Hepatocyte (in vitro differentiated cells): ENCODE data around the gene BUB1B. TPM values are rescaled to one million over a fixed set of nuclear protein-coding genes. Genes with fewer than 3 reads are reported as not detected.
A peak's percentile ranks its signal among the peaks of the same experiment; 100 is the strongest.

Experiments used
- DNase-seq: peaks from one replicate; pipeline ENCODE4 v3.0.0-alpha.2; 2016; ENCODE audit warnings: low spot score
- H2AFZ ChIP-seq: fragments of 200-600 bp; sonication (generic); 2 replicates; pipeline ENCODE4 v1.6.0; 2016; ENCODE audit warnings: antibody characterized with exemption, mild to moderate bottlenecking
- H3K27ac ChIP-seq: fragments of 200-600 bp; sonication (generic); 2 replicates; pipeline ENCODE4 v1.5.1; 2016; ENCODE audit warnings: mild to moderate bottlenecking
- H3K27me3 ChIP-seq: fragments of 200-600 bp; sonication (generic); 2 replicates; pipeline ENCODE4 v1.6.1; 2016
- H3K36me3 ChIP-seq: fragments of 200-600 bp; sonication (generic); replicated peaks from 2 replicates; pipeline ENCODE4 v1.5.1; 2016; ENCODE audit warnings: low read depth; ENCODE audit not compliant: insufficient read depth
- H3K4me1 ChIP-seq: fragments of 200-600 bp; sonication (generic); 2 replicates; pipeline ENCODE4 v1.5.1; 2016; ENCODE audit warnings: mild to moderate bottlenecking, moderate library complexity; ENCODE audit not compliant: insufficient read depth
- H3K4me2 ChIP-seq: fragments of 200-600 bp; sonication (generic); 2 replicates; pipeline ENCODE4 v1.6.0; 2016
- H3K4me3 ChIP-seq: fragments of 200-600 bp; sonication (generic); 2 replicates; pipeline ENCODE4 v1.5.1; 2016; ENCODE audit warnings: mild to moderate bottlenecking
- H3K79me2 ChIP-seq: fragments of 200-600 bp; sonication (generic); 2 replicates; pipeline ENCODE4 v1.6.0; 2017; ENCODE audit warnings: mild to moderate bottlenecking
- H3K9me2 ChIP-seq: fragments of 200-600 bp; sonication (generic); replicated peaks from 2 replicates; pipeline ENCODE4 v1.6.0; 2017; ENCODE audit warnings: mild to moderate bottlenecking; ENCODE audit not compliant: insufficient read depth
- H3K9me3 ChIP-seq: fragments of 200-600 bp; sonication (generic); 2 replicates; pipeline ENCODE4 v1.5.1; 2016; ENCODE audit warnings: low read depth, mild to moderate bottlenecking
- H4K20me1 ChIP-seq: fragments of 200-600 bp; sonication (generic); 2 replicates; pipeline ENCODE4 v1.6.0; 2016; ENCODE audit warnings: mild to moderate bottlenecking; ENCODE audit not compliant: insufficient read depth, poor library complexity, severe bottlenecking
- CTCF ChIP-seq: fragments of 200-600 bp; sonication (generic); IDR thresholded peaks from 2 replicates; pipeline ENCODE4 v1.5.1; 2016; ENCODE audit warnings: antibody characterized with exemption, mild to moderate bottlenecking; ENCODE audit not compliant: poor library complexity
- EZH2 ChIP-seq: fragments of 200-600 bp; sonication (generic); IDR thresholded peaks from 2 replicates; pipeline ENCODE4 v1.6.1; 2016; ENCODE audit warnings: antibody characterized with exemption, mild to moderate bottlenecking, borderline replicate concordance
- EZH2phosphoT487 ChIP-seq: fragments of 200-600 bp; sonication (generic); IDR thresholded peaks from one replicate; pipeline ENCODE4 v1.6.1; 2018; ENCODE audit warnings: antibody characterized with exemption, mild to moderate bottlenecking, low read depth, moderate library complexity; ENCODE audit not compliant: unreplicated experiment, severe bottlenecking
- WGBS: methylation state at CpG from one replicate; pipeline ENCODE4 v1.1.6; 2016; ENCODE audit warnings: low lambda C conversion rate; ENCODE audit errors: missing lambda C conversion rate; 5-methylcytosine and 5-hydroxymethylcytosine counted together
- polyA plus RNA-seq: library from polyadenylated mRNA; unstranded; fragments of >200 nt; fragmentation: Nextera tagmentation; extraction: Ambion mirVana; gene quantifications from 2 replicates; pipeline ENCODE4 v1.2.1, GENCODE V29; 2016
- total RNA-seq: library from RNA; depleted of rRNA; stranded (reverse); fragments of >200 nt; gene quantifications from 2 replicates; pipeline ENCODE4 v1.2.3, GENCODE V29; 2014

Gene BUB1B
- total and polyA plus RNA-seq, 2 experiments from 2014 or later = 5.3 to 11.9 TPM

GRCh38 chr15:40265355-40265754, 104.5 kb downstream of the BUB1B start:
- Histone ChIP-seq H3K4me2 (no peak overlapping the region), H3K27me3 (no peaks in the 10 kb centered on the region), H3K9me3 (no peaks in the 10 kb centered on the region), H2AFZ (no peak overlapping the region), H3K4me1 (peaks cover 11% of the 10 kb centered on the region), H4K20me1 (no peaks in the 10 kb centered on the region), H3K27ac (no peak overlapping the region), H3K9me2 (no peaks in the 10 kb centered on the region), H3K36me3 (no peaks in the 10 kb centered on the region), H3K4me3 (no peak overlapping the region), H3K79me2 (no peaks in the 10 kb centered on the region)
- TF ChIP-seq EZH2phosphoT487 (no peak), EZH2 (no peak), CTCF (no peak)
- 84% methylated on average over 10 of the region's 10 CpGs for WGBS
- no peak for DNase-seq

- H3K4me3 ChIP-seq = no peak overlapping the region
- no peaks in the 10 kb centered on the region for H4K20me1 ChIP-seq
- no peaks in the 10 kb centered on the region for H3K9me2 ChIP-seq
- H2AFZ ChIP-seq = no peak overlapping the region
- TF ChIP-seq EZH2 = no peak
- TF ChIP-seq EZH2phosphoT487 = no peak
- TF ChIP-seq CTCF = no peak
- no peak overlapping the region for H3K27ac ChIP-seq
- H3K27me3 ChIP-seq = no peaks in the 10 kb centered on the region
- no peaks in the 10 kb centered on the region for H3K79me2 ChIP-seq
- H3K36me3 ChIP-seq = no peaks in the 10 kb centered on the region
- no peak for DNase-seq
- H3K4me2 ChIP-seq = no peak overlapping the region
- WGBS = 96% methylated on average over 20 of the region's 20 CpGs
- peaks cover 11% of the 10 kb centered on the region for H3K4me1 ChIP-seq
- H3K9me3 ChIP-seq = no peaks in the 10 kb centered on the region
These were observed 105.0 kb downstream of the BUB1B start for GRCh38 chr15:40265875-40266274.

GRCh38 chr15:40266828-40267304, 106.0 kb downstream of the BUB1B start:
- H3K4me1 ChIP-seq = peaks cover 11% of the 10 kb centered on the region
- H3K4me3 ChIP-seq = no peak overlapping the region
- no peaks in the 10 kb centered on the region for H3K27me3 ChIP-seq
- TF ChIP-seq EZH2phosphoT487 (no peak), EZH2 (no peak), CTCF (no peak)
- H3K9me3 ChIP-seq = no peaks in the 10 kb centered on the region
- no peaks in the 10 kb centered on the region for H4K20me1 ChIP-seq
- DNase-seq = peak; percentile 76
- WGBS = 65% methylated on average over 7 of the region's 7 CpGs
- no peaks in the 10 kb centered on the region for H3K36me3 ChIP-seq
- no peaks in the 10 kb centered on the region for H3K9me2 ChIP-seq
- no peak overlapping the region for H2AFZ ChIP-seq
- H3K79me2 ChIP-seq = no peaks in the 10 kb centered on the region
- no peak overlapping the region for H3K4me2 ChIP-seq
- H3K27ac ChIP-seq = no peak overlapping the region

GRCh38 chr15:40267670-40268069, 106.8 kb downstream of the BUB1B start:
- Histone ChIP-seq H3K36me3 (no peaks in the 10 kb centered on the region), H3K9me3 (no peaks in the 10 kb centered on the region), H3K79me2 (no peaks in the 10 kb centered on the region), H3K4me2 (no peak overlapping the region), H4K20me1 (no peaks in the 10 kb centered on the region), H3K4me1 (peaks cover 11% of the 10 kb centered on the region), H3K27me3 (no peaks in the 10 kb centered on the region), H2AFZ (no peak overlapping the region), H3K9me2 (no peaks in the 10 kb centered on the region), H3K27ac (no peak overlapping the region), H3K4me3 (no peak overlapping the region)
- no peak for TF ChIP-seq CTCF
- no peak for TF ChIP-seq EZH2
- TF ChIP-seq EZH2phosphoT487 = no peak
- DNase-seq = no peak
- 89% methylated on average over 4 of the region's 4 CpGs for WGBS
